Astrocyte of the cerebellum (primary cell): ENCODE measurements around the gene RPS6KB1.

ENCODE experiments used
- DNase-seq: peaks from one replicate; pipeline ENCODE4 v3.0.0-alpha.2; 2011; ENCODE audit warnings: low read depth
- H3K4me3 ChIP-seq: 2 replicates; pipeline ENCODE4 v1.5.1; 2011; ENCODE audit warnings: mild to moderate bottlenecking, low read depth, low read length, moderate library complexity
- in situ Hi-C: cut with HindIII; loops from 2 replicates; pipeline ENCODE4 v1.10.0; 2017; ENCODE audit warnings: low sequenced_read_pairs
- TF ChIP-seq, protein P1 (sequence below): IDR thresholded peaks from 2 replicates; pipeline ENCODE4 v1.5.1; 2012; ENCODE audit warnings: low read length, low read depth, moderate library complexity, mild to moderate bottlenecking; ENCODE audit errors: missing control alignments

RPS6KB1 gene

DNA sequence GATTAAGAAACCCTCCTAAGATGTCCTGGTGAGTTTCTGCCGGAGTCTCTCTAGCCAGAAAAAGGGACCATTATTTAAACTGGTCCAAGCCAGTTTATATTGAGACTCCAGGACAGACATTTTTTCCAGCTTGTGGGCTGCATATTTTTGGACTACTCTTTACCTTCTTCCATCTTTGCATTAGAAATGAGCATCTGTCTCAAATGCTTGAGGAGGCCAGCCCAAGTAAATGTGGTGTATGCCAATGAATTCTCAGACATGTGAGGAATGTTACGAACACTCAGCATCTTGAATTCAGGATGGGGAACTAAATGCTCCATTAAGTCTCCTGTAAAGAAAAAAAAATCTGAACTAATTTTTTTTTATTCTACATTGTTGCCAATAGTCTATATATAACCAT, 18.5 kb upstream of the RPS6KB1 start:
- no peak overlapping the region for H3K4me3 ChIP-seq
- no peak for DNase-seq
- TF ChIP-seq, protein P1, sequence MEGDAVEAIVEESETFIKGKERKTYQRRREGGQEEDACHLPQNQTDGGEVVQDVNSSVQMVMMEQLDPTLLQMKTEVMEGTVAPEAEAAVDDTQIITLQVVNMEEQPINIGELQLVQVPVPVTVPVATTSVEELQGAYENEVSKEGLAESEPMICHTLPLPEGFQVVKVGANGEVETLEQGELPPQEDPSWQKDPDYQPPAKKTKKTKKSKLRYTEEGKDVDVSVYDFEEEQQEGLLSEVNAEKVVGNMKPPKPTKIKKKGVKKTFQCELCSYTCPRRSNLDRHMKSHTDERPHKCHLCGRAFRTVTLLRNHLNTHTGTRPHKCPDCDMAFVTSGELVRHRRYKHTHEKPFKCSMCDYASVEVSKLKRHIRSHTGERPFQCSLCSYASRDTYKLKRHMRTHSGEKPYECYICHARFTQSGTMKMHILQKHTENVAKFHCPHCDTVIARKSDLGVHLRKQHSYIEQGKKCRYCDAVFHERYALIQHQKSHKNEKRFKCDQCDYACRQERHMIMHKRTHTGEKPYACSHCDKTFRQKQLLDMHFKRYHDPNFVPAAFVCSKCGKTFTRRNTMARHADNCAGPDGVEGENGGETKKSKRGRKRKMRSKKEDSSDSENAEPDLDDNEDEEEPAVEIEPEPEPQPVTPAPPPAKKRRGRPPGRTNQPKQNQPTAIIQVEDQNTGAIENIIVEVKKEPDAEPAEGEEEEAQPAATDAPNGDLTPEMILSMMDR, result no peak
- in situ Hi-C loops, result no loop called here

DNA sequence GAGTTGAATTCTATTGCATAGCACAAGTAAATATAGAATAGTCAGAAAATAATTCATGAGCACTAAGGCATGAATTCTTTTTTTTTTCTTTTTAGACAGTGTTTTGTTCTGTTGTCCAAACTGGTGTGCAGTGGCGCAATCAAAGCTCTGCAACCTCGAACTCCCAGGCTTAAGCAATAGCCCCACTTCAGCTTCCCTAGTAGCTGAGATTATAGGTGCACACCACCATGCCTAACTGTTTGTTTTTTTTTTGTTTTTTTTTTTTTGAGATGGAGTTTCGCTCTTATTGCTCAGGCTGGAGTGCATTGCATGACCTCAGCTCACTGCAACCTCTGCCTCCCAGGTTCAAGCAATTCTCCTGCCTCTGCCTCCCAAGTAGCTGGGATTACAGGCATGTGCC, 16.8 kb upstream of the RPS6KB1 start:
- DNase-seq, result no peak
- in situ Hi-C loops, result no loop called here
- TF ChIP-seq, protein P1, result no peak
- H3K4me3 ChIP-seq, result no peak overlapping the region

DNA sequence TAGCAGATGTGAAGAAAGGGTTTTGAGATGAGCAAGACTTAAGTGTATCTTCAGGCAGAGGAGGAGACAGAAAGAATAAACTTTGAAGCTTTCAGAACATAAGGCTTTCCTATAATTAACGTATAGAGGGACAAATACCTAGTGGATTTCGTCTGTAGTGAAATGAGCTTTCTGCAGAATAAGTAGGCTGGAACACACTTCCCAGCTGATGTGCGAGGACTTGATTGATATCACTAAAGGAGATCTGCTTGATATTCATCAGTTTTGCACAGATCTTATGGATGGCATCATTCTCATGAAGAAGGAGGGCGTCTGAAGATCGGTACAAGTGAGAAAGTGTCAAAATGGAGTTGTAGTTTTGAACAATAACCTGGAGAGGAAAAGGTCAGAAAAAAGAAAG, 15.0 kb upstream of the RPS6KB1 start:
- TF ChIP-seq, protein P1, result no peak
- H3K4me3 ChIP-seq, result no peak overlapping the region
- in situ Hi-C loops, result no loop called here
- DNase-seq, result no peak

DNA sequence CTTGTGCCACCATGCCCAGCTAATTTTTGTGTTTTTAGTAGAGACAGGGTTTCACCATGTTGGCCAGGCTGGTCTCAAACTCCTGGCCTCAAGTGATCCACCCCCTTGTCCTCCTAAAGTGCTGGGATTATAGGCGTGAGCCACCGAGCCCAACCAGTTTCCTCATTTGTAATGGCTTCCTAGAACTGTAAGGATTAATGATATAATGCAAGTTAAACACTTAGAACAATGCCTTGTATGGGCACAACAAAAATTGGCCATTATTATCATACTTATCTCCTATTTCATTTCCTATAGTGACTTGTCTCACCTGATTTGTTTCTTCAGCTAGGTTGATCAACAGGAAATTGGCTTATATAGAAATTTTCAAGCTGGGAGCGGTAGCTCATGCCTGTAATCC, 14.3 kb upstream of the RPS6KB1 start:
- no peak for DNase-seq
- in situ Hi-C loops, result no loop called here
- H3K4me3 ChIP-seq, result no peak overlapping the region
- TF ChIP-seq, protein P1, result no peak

DNA sequence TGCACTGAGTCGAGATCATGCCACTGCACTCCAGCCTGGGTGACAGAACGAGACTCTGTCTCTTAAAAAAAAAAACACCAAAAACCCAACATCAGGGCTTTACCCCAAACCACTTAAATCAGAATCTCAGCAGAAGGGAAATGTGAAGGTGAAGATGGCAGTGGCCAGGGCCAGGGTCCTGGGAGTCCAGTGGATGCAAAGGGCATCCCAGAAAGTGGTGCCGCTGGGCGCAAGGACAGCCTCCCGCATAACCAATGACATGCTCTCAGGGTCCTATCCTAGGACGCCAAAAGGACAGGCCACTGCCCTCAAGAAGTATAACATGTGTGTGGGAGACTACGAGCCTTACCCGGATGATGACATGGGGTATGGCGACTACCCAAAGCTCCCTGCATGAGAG, 8.1 kb upstream of the RPS6KB1 start:
- in situ Hi-C loops, result no loop called here
- no peak overlapping the region for H3K4me3 ChIP-seq
- TF ChIP-seq, protein P1, result no peak
- no peak for DNase-seq

DNA sequence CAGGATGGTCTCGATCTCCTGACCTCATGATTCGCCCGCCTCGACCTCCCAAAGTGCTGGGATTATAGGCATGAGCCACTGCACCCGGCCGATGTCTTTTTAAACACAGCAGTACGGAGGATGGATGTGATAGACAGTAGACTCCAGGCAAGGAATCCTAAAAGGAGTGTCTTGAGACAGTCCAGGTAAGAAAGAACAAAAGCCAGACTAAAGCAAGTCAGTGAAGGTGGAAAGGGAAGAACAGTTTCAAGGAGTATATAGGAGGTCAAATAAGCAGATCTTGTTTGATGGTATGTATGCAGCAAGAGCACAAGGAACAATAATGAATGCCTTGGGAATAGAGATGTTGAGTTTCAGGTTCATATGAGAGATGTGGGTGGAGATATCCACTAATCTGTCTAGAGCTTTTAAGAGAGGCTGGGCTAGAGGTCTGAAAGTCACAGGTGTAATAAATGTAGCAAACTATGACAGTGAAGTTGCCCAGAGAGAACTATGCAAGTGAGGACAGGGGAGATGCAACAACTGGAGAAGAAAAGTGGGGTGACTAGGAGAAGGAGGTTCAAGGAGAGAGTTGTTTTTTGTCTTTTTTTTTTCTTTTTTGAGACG, 4.7 kb upstream of the RPS6KB1 start:
- DNase-seq, result no peak
- H3K4me3 ChIP-seq, result no peak overlapping the region
- in situ Hi-C loops, result no loop called here
- TF ChIP-seq, protein P1, result no peak
